SK-N-MC (cell line): ENCODE data around the gene KIAA1217.

Source experiments
- EZH2 ChIP-seq: fragments of 200-600 bp; sonication (generic); IDR thresholded peaks from one replicate; pipeline ENCODE4 v1.6.1; 2017; ENCODE audit warnings: antibody characterized with exemption
- FOXP2 ChIP-seq: optimal IDR thresholded peaks from 2 replicates; pipeline ENCODE3; 2011; ENCODE audit warnings: mild to moderate bottlenecking, moderate library complexity; ENCODE audit not compliant: insufficient read depth; ENCODE audit errors: extremely low read length, control extremely low read depth
- POLR2AphosphoS5 ChIP-seq: IDR thresholded peaks from 2 replicates; pipeline ENCODE4 v1.6.1; 2012; ENCODE audit warnings: mild to moderate bottlenecking, low read depth, low read length, borderline replicate concordance

- TF ChIP-seq EZH2 (no peak), POLR2AphosphoS5 (no peak), FOXP2 (no peak)
Observed at GRCh38 chr10:24246365-24246764, 37.4 kb downstream of the KIAA1217 start.
